PC-3 (cell line): ENCODE measurements around the gene EPB41L4B. TPM values are rescaled to one million over a fixed set of nuclear protein-coding genes. Genes with fewer than 3 reads are reported as not detected.

Experiments used
- ATAC-seq: fragments of 200-7000 bp; cut with Tn5 transposase; 2 replicates; pipeline ENCODE4 v1.9.1; 2020; ENCODE audit warnings: mild to moderate bottlenecking, moderate library complexity
- BruUV-seq: library from RNA; stranded (reverse); fragments of 400-500 nt; replicated peaks from 2 replicates; lab custom pipeline; 2021; lab: Mats Ljungman, UMichigan
- CTCF ChIA-PET: fragments of 300-600 bp; sonication (Branson Sonifier 250); formaldehyde crosslinking; loops from one replicate; lab custom pipeline; 2022; ENCODE audit warnings: antibody characterized with exemption; lab: Charles Lee
- POLR2A ChIA-PET: fragments of 300-600 bp; sonication (Branson Sonifier 250); formaldehyde crosslinking; loops from one replicate; lab custom pipeline; 2022; ENCODE audit warnings: antibody characterized with exemption; ENCODE audit not compliant: unreplicated experiment; lab: Charles Lee
- DNase-seq: peaks from one replicate; pipeline ENCODE4 v3.0.0-alpha.2; 2015
- H2AFZ ChIP-seq: fragments of 300-600 bp; sonication (generic); 2 replicates; pipeline ENCODE4 v1.6.0; 2016; ENCODE audit warnings: antibody characterized with exemption, low read length
- H3F3A ChIP-seq: fragments of 300-600 bp; sonication (generic); one replicate; pipeline ENCODE4 v1.6.0; 2017; ENCODE audit warnings: antibody characterized with exemption, low read length, control low read depth, mild to moderate bottlenecking; ENCODE audit not compliant: unreplicated experiment
- H3K27ac ChIP-seq: fragments of 300-600 bp; sonication (generic); 2 replicates; pipeline ENCODE4 v1.5.1; 2016; ENCODE audit warnings: mild to moderate bottlenecking, low read length
- H3K27me3 ChIP-seq: fragments of 300-600 bp; sonication (generic); 2 replicates; pipeline ENCODE4 v1.6.1; 2016; ENCODE audit warnings: low read length, mixed read lengths
- H3K36me3 ChIP-seq: fragments of 300-600 bp; sonication (generic); 2 replicates; pipeline ENCODE4 v1.6.1; 2016; ENCODE audit warnings: low read depth, mixed run types, low read length, mixed read lengths
- H3K4me1 ChIP-seq: fragments of 300-600 bp; sonication (generic); 2 replicates; pipeline ENCODE4 v1.5.1; 2016; ENCODE audit warnings: low read length; ENCODE audit not compliant: insufficient read depth
- H3K4me2 ChIP-seq: fragments of 300-600 bp; sonication (generic); 2 replicates; pipeline ENCODE4 v1.6.0; 2016; ENCODE audit warnings: low read length
- H3K4me3 ChIP-seq: fragments of 300-600 bp; sonication (generic); 2 replicates; pipeline ENCODE4 v1.5.1; 2016; ENCODE audit warnings: mild to moderate bottlenecking, low read length, mixed read lengths
- H3K79me2 ChIP-seq: fragments of 300-600 bp; sonication (generic); 2 replicates; pipeline ENCODE4 v1.6.1; 2017; ENCODE audit warnings: low read length, mixed read lengths
- H3K9ac ChIP-seq: fragments of 300-600 bp; sonication (generic); 2 replicates; pipeline ENCODE4 v1.6.0; 2016; ENCODE audit warnings: mild to moderate bottlenecking, low read length
- H3K9me2 ChIP-seq: fragments of 300-600 bp; sonication (generic); replicated peaks from 2 replicates; pipeline ENCODE4 v1.6.1; 2016; ENCODE audit warnings: mixed run types, low read length, mixed read lengths
- H3K9me3 ChIP-seq: fragments of 300-600 bp; sonication (generic); 2 replicates; pipeline ENCODE4 v1.6.1; 2016; ENCODE audit warnings: low read length, mixed read lengths
- H4K20me1 ChIP-seq: fragments of 300-600 bp; sonication (generic); 2 replicates; pipeline ENCODE4 v1.6.1; 2016; ENCODE audit warnings: low read length, mixed read lengths
- EZH2 ChIP-seq: fragments of 300-600 bp; sonication (generic); IDR thresholded peaks from one replicate; pipeline ENCODE4 v1.6.1; 2017; ENCODE audit warnings: antibody characterized with exemption, mild to moderate bottlenecking, low read length; ENCODE audit not compliant: unreplicated experiment
- EZH2phosphoT487 ChIP-seq: fragments of 300-600 bp; sonication (generic); IDR thresholded peaks from 2 replicates; pipeline ENCODE4 v1.6.1; 2018; ENCODE audit warnings: mild to moderate bottlenecking, antibody characterized with exemption, low read length, borderline replicate concordance
- intact Hi-C: fragments of 100-400 bp; cut with micrococcal nuclease; formaldehyde crosslinking; loops from 2 replicates; pipeline ENCODE4 v1.9.0; 2023
- total RNA-seq: library from RNA; depleted of rRNA; stranded (reverse); fragments of >200 nt; gene quantifications from 2 replicates; pipeline ENCODE4 v1.2.3, GENCODE V29; 2014
- TF ChIP-seq, protein P1 (sequence below): fragments of 300-600 bp; sonication (generic); conservative IDR thresholded peaks from 2 replicates; pipeline ENCODE4 v1.5.1; 2017; ENCODE audit warnings: antibody characterized with exemption, low read depth, mild to moderate bottlenecking, low read length

The EPB41L4B gene
- total RNA-seq, 1 experiment from 2014 or later, result 11.2 TPM

DNA sequence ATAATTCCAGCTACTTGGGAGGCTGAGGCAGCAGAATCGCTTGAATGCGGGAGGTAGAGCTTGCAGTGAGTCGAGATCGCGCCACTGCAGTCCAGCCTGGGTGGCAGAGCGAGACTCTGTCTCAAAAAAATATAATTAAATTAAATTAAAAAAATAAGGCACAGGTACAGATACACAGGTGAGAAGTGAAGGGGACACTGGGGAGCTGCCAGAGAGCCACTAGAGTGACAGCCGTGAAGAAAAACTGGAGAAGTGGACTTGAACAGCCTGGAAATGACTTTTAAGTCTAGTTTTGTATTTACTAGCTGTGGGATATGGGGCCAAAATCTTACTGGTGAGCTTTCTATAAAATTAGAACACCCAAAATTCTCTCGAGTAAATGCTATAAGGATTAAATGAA is 15.1 kb downstream of the EPB41L4B start:
- no peak overlapping the region for H3K4me2 ChIP-seq
- CTCF ChIA-PET, result no interaction called here

DNA sequence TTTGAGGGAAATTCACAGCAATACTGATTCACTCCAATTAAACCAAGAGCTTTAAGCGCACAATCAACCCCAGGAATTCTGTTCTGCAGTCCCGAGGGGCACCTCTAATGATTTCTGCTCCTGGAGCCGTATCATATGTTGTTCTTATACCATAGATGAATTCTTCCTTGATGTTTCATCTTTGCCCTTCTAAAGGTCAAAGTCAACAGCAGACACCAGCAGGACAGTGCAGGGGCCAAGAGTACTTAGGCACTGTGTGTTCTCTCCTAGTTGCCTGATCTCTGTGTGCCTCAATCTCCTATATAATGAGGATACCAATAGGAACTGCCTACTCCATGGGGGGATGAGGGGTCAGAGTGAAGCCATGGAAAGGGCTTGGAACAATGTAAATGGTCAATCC is 16.5 kb downstream of the EPB41L4B start:
- Histone ChIP-seq H3K4me2 (no peak overlapping the region), H3K9me3 (no peaks in the 10 kb centered on the region), H3K27ac (no peak overlapping the region), H3K9ac (no peak overlapping the region), H3K4me3 (no peak overlapping the region), H3K4me1 (peaks cover 14% of the 10 kb centered on the region), H3K36me3 (no peaks in the 10 kb centered on the region), H2AFZ (no peak overlapping the region), H3K79me2 (peaks cover 83% of the 10 kb centered on the region), H3K9me2 (no peaks in the 10 kb centered on the region), H4K20me1 (peaks cover 2% of the 10 kb centered on the region; the same call in 1 of the 2 replicates), H3F3A (no peaks in the 10 kb centered on the region), H3K27me3 (no peaks in the 10 kb centered on the region)
- no peak for TF ChIP-seq EZH2phosphoT487
- no peak for TF ChIP-seq EZH2
- TF ChIP-seq, protein P1, sequence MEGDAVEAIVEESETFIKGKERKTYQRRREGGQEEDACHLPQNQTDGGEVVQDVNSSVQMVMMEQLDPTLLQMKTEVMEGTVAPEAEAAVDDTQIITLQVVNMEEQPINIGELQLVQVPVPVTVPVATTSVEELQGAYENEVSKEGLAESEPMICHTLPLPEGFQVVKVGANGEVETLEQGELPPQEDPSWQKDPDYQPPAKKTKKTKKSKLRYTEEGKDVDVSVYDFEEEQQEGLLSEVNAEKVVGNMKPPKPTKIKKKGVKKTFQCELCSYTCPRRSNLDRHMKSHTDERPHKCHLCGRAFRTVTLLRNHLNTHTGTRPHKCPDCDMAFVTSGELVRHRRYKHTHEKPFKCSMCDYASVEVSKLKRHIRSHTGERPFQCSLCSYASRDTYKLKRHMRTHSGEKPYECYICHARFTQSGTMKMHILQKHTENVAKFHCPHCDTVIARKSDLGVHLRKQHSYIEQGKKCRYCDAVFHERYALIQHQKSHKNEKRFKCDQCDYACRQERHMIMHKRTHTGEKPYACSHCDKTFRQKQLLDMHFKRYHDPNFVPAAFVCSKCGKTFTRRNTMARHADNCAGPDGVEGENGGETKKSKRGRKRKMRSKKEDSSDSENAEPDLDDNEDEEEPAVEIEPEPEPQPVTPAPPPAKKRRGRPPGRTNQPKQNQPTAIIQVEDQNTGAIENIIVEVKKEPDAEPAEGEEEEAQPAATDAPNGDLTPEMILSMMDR, result no peak
- ATAC-seq (no peak), DNase-seq (no peak)
- no TSS peak for BruUV-seq
- CTCF ChIA-PET, result no interaction called here
- POLR2A ChIA-PET, result no interaction called here
- intact Hi-C loops, result no loop called here

More for the DNA sequence above, 15.1 kb downstream of the EPB41L4B start:
- H3K9ac ChIP-seq, result no peak overlapping the region
- DNase-seq (no peak), ATAC-seq (no peak)
- H4K20me1 ChIP-seq, result peaks cover 2% of the 10 kb centered on the region; the same call in 1 of the 2 replicates
- H3K4me1 ChIP-seq, result peaks cover 14% of the 10 kb centered on the region
- H2AFZ ChIP-seq, result no peak overlapping the region
- TF ChIP-seq, protein P1, result no peak
- TF ChIP-seq EZH2 (no peak), EZH2phosphoT487 (no peak)
- no peaks in the 10 kb centered on the region for H3K9me2 ChIP-seq
- H3K79me2 ChIP-seq, result peaks cover 83% of the 10 kb centered on the region
- intact Hi-C loops, result no loop called here
- H3K36me3 ChIP-seq, result no peaks in the 10 kb centered on the region
- H3K27me3 ChIP-seq, result no peaks in the 10 kb centered on the region
- BruUV-seq, result no TSS peak
- no peaks in the 10 kb centered on the region for H3K9me3 ChIP-seq
- no peak overlapping the region for H3K27ac ChIP-seq
- H3K4me3 ChIP-seq, result no peak overlapping the region
- no peaks in the 10 kb centered on the region for H3F3A ChIP-seq
- POLR2A ChIA-PET, result no interaction called here

DNA sequence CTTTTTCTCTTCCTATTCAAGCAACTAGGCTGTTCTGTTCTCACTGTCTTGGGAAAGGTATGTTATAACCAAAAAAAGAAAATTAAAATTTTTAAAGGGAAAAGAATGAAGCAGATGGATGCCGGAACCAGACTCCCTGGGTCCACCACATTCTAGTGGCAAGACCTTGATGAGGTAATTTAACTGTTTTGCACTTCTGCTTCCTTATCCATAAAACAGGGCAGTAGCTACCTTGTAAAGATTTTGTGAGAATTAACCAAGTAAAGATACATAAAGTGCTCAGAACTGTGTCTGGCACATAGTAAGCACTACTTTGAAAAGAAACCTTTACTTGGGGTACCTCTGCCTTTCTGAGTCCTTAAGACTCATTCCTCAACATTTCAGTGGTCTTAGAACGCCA is 17.0 kb downstream of the EPB41L4B start:
- no peaks in the 10 kb centered on the region for H3K9me2 ChIP-seq
- no TSS peak for BruUV-seq
- H3K9ac ChIP-seq, result no peak overlapping the region
- CTCF ChIA-PET, result no interaction called here
- no peaks in the 10 kb centered on the region for H3K36me3 ChIP-seq
- no peak for ATAC-seq
- no peak overlapping the region for H3K27ac ChIP-seq
- intact Hi-C loops, result no loop called here
- H3K4me2 ChIP-seq, result no peak overlapping the region
- TF ChIP-seq, protein P1, result no peak
- TF ChIP-seq EZH2 (no peak), EZH2phosphoT487 (no peak)
- peaks cover 2% of the 10 kb centered on the region; the same call in 1 of the 2 replicates for H4K20me1 ChIP-seq
- H3K27me3 ChIP-seq, result no peaks in the 10 kb centered on the region
- H2AFZ ChIP-seq, result no peak overlapping the region
- H3K4me3 ChIP-seq, result no peak overlapping the region
- H3K9me3 ChIP-seq, result no peaks in the 10 kb centered on the region
- POLR2A ChIA-PET, result no interaction called here
- H3F3A ChIP-seq, result no peaks in the 10 kb centered on the region
- DNase-seq, result no peak
- H3K79me2 ChIP-seq, result peaks cover 83% of the 10 kb centered on the region
- H3K4me1 ChIP-seq, result peaks cover 14% of the 10 kb centered on the region
